GM21526 (cell line): ENCODE measurements around the gene TNFRSF1A.
"Not testable (repeated sequence)": the region's sequence is repeated elsewhere in the genome, so short reads cannot be mapped to it uniquely, and the experiment has no call there.

Source experiments
- ATAC-seq: cut with Tn5 transposase; IDR thresholded peaks from one replicate; pipeline ENCODE4 v1.9.1; 2021; ENCODE audit warnings: moderate library complexity; ENCODE audit not compliant: unreplicated experiment, low FRiP score

TNFRSF1A gene

GRCh38 chr12:6338536-6338935 is 3.3 kb downstream of the TNFRSF1A start:
- ATAC-seq: not testable (repeated sequence)

DNA sequence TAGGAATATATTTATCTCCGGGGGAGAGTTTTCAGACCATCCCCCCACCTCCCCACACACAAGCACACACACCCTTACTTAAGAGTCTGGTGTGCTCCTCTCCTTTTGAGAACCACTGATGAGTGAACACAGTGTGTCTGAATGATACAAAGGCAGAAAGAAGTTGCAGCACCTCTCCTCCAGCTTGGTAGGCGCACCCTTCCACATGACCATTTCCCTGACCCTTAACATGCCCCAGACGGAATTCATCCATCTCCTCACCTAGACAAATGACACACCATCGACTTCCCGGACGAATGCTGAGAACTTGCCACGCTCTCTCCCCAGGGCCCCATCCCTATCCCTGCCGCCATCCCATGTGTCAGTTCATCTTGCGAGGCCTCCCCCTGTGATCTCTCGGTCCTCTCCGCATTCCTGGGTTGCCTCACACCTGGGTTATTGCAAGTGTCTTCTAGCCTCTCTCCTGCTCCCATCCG is 3.9 kb downstream of the TNFRSF1A start:
- ATAC-seq: no peak

DNA sequence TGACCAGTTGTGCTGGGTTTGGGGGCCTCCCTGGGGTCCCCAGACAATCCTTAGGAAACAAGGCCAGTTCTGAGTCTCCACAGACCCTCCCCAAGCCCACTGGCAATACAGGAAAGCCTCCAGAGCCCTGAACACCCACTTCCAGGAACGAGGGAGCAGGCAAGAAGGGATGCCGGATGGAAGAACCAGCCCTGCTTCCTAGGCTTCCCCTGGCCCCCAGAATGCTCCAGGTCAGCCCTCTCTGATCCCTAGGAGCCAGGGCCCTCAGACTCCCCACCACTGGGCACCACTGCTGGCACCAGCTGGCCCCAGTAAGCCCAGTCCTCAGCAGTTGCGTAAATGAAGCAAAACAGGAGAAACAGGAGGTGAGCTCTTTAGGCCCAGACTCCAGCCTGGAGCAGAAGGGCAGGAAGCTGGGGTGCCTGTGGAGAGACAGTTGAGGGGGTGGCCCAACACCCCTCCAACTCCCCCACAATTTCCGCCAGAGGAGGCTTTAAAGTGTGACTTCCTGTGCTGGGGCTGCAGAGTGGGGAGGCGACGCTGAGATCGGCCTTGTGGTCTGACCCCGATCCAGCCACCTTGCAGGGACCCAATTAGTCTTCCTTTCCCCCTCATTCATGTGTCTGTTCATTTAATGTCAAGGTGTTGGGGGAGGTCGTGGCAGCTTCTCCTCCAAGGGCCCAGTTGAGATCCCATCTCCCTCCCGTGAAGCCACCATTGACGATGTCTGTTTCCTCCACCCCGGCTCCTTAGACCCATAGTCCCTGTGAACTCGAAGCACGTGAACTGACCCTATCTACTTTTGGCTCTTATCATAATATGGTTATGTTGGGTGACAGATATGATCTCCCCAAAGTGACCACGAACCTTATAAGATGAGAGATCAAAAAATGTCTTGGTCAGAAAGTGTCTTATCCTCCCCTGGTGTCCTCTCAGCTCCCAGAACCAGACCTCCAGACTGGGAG is 4.7 kb downstream of the TNFRSF1A start:
- no peak for ATAC-seq

DNA sequence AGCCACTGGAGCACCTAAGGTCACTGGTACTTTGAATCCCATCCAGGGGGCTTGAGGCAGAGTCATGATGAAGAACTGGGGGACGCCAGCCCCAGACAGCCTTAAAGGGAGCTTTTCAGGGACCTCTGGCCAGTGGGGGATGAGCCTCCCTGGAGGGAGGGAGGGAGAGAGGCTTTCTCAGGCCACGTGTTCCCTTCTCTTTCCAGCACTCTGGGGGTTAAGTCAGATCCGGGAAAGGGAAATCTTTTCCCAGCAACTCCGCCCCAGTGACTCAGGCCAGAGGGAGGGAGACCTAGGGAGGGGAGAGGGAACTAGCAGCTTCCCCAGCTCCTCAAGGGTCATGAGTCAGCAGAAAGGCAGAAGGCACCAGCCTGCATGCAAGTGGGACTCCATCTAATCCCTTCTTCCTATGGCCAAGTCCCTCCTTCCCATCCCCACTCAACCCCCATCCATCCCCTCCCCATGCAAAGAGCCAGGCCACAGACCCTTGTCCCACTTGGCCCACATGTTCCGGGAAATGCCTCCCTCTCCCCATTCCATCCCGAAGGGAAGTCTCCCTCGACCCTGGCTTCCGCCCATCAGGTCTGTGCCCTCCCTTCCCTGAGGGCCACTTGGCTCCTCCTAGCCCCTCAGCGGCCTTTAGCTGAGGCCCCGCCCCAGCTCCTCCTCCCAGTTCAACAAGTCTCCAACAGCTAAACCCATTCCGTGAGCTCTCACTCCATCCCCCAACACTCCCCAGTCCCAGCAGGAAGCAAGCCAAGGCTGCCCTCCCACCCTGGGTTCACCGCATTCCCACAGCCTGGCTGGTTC is 5.6 kb downstream of the TNFRSF1A start:
- no peak for ATAC-seq

DNA sequence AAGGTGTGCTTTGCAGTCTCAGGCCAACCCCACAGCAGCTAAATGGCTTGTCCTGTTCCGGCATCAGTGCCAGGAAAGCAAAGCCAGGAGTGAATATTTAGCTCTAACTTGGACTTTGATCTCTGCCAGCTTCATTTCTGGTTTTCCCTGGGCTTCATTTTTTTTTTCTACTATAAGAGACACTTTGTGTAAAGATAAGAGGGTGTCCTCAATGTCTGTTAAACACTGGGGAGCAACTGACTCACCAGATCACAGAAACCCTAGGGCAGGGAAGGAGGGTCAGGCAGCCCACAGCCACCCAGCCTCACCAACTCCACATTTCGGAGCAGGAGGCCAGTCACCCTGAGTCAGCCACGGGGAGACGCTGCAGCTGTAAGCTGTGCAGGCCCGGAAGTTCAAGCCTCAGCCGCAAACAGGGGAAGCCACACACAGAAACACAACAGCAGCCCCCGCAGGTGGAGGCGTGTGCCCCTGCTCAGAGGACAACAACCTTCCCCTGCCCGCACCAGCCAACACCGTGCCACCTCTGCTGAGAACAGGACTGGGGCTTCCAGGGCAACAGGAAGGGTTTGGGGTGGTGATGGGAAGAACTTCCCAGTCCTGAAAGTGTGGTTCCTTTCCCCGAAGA is 6.3 kb downstream of the TNFRSF1A start:
- no peak for ATAC-seq

- ATAC-seq: no peak
Observed at GRCh38 chr12:6334940-6335450, 6.9 kb downstream of the TNFRSF1A start.

- ATAC-seq: no peak
Observed at GRCh38 chr12:6334359-6334758, 7.5 kb downstream of the TNFRSF1A start.

DNA sequence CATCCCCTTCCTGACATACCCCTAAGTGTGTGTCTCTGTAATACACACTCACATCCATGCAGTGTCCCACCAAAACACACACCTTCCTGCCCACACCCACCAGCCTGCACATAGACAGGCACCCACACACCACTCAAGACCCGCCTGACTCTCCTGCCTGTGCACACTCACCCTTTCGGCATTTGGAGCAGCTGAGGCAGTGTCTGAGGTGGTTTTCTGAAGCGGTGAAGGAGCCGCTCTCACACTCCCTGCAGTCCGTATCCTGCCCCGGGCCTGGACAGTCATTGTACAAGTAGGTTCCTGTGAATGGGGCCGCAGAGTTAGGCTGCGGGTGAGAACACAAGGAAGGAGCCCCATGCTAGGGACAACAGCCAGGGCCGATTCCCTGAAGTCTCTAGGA is 8.3 kb downstream of the TNFRSF1A start:
- no peak for ATAC-seq

GRCh38 chr12:6333029-6333428 is 8.8 kb downstream of the TNFRSF1A start:
- ATAC-seq: no peak

GRCh38 chr12:6332459-6332858 is 9.4 kb downstream of the TNFRSF1A start:
- ATAC-seq: no peak

DNA sequence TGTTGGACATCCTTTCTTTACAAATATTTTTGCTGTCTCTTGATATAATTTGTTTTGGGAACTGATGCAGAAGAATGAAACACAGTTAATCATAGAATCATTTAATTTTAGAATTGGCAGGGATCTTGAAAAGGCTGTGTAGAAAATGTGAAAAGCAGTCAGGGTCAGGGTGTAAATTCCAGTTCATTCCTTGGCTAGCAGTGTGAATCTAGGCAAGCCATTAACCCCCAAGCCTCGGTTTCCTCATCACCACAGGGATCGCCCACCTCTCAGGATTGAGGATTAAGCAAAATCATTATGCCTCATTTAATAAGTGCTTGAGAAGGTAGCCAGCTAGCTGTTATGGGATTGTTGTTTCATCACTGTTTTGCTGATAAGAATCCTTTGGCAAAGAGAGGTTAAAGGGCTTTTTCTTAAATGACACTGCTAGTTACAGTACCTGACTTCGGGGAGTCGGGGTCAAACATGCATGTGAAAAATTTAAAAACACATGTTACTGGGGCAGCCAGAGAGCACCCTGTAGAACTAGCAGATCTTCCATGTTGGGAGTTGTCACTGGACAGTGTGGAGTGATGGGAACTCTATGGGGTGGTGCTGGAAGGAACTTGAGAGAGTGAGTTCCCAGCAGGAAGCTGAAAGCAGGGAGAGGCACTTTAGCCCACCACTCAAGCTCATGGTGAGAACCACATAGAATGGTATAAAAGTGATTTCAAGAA is 10.7 kb downstream of the TNFRSF1A start:
- ATAC-seq: no peak

DNA sequence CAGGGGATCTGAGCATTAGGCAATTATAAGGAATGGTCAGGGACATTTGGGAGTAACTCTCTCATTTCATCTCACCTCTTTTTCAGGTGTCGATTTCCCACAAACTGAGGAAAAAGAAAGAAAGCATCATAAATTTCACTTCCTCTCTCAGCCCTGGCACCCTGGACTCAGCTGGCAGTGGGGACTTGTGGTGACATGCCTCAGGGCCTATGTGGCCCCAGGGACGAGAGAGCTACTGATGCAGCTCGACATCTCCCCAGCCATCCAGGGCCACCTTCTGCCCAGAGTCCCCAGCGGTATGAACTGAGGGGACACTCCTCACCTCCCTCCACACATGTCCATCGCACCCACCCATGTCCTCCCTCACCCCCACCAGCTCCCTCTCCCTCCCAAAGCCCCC is 11.7 kb downstream of the TNFRSF1A start:
- no peak for ATAC-seq

DNA sequence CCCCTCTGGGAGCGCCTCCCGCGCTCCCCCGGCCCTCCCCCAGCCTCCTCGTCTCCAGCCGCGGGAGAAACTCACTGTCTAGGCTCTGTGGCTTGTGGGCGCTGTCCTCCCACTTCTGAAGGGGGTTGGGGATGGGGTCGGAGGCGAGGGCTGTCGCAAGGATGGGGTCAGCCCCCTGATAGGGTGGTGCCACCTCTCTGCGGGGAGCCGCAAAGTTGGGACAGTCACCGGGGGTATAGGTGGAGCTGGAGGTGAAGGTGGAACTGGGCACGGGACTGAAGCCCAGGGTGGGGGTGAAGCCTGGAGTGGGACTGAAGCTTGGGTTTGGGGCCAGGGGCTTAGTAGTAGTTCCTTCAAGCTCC is 12.2 kb downstream of the TNFRSF1A start:
- no peak for ATAC-seq

DNA sequence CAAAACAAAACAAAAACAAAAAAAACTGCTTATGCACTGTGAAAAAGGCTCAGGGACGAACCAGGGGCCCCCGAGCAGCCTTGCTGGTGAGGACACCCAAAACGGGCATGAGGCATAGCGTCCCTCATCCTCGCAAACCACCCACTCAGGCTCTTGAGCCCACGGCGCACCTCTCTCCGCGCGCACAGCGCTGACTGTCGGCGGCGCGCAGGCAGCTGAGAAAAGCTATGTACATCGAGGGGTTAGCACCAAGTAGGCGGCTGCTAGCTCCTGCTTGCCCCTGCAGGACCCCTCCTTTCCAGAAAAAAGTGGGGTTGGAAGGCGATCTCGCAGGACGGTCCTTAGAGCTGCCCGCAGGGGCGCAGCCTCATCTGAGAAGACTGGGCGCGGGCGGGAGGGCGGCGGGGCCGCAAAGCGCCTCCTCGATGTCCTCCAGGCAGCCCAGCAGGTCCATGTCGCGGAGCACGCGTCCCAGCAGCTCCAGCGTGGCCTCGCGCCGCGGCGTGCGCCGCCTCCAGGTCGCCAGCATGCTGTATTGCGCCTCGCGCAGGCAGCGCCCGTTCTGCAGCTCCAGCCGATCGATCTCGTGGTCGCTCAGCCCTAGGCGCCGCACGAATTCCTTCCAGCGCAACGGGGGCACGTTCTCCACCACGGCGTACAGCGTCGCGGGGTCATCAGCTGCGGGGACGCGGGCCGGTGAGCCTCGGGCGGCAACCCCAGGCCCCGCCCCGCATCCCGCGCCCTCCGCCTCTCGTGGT is 12.8 kb downstream of the TNFRSF1A start:
- ATAC-seq: no peak

DNA sequence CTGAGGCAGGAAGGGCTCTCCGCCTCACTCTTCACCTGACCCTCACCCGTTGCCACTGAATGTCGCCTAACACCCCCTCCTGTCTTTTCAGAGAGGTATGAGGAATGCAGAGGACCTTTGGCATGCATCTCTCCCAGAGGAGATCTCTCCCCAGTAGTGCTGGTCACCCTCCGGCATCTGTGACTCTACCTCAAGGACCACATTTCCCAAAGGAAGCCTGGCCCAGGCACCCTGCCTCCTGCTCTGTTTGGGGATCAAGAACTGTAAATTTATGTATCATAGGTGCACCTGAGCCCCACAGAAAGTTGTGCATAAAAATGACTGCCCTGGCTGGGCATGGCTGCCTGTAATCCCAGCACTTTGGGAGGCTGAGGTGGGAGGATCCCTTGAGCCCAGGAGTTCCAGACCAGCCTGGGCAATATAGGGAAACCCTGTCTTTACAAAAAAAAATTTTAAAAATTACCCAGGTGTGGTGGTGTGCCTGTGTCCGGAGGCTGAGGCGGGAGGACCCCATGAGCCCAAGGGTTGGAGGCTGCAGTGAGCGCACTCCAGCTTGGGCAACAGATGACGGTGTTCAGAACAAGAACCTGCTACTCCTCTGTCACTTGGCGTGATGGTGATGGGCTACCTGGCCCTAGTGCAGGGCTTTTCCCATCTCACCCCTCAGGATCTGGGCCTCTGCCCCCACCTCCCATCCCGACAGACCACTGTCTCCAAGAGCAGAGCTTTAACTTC is 13.7 kb downstream of the TNFRSF1A start:
- no peak for ATAC-seq

- no peak for ATAC-seq
Observed at GRCh38 chr12:6327229-6328041, 14.4 kb downstream of the TNFRSF1A start.

DNA sequence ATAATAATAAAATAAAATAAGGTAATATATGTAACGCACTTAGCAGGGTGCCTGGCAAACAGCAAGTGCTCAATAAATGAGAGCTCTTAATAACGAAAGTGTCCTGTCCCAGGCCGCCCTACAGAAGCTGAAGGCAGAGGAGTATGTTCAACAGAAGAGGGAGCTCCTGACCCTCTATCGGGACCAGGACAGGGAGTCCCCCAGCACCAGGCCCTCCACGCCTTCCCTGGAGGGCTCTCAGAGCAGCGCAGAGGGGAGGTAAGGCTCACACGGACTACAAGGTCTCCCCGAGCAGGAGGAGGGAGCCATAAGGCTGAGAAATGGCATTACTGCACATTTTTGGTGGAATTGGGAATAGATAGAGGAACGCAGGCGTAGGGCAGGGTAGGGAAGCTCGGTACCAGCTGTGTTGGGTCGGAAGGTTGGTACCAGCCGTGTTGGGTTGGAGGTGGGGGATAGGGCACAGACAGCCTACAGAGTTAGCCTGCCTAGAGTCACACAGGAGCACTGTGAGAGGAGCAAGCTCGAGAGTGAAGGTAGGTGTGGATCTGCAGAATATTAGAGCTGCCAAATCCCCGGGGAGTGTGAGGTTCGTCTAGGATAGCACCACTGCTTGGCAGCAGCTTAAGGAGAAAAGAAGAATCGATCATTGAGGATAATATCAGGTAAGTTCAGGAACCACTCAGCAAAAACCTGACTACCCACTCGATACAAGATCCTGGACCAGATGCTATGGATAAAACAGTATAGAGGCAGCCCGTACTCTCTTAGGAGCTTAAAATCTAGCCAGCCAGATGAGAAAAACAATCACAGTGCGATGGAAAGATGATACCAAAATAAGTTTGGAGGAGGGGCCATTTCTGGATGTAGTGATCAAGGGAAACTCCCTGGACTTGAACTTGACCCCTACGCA is 15.3 kb downstream of the TNFRSF1A start:
- ATAC-seq: no peak
